Measurements from ENCODE around the gene APBA2.

GRCh38 chr15:29131840-29132420 lies 246.2 kb downstream of the APBA2 start:
- no peak for TF ChIP-seq CTCF (IDR thresholded peaks at IDR 0.05)
- no peak for TF ChIP-seq POLR2A (IDR thresholded peaks at IDR 0.05)
